Measurements from ENCODE around the gene ZNF77.
"Not testable (repeated sequence)": the region's sequence is repeated elsewhere in the genome, so short reads cannot be mapped to it uniquely, and the experiment has no call there.

The ZNF77 gene

GRCh38 chr19:2926341-2927031 lies 18.3 kb downstream of the ZNF77 start:
- in situ Hi-C loops (cut with MboI; ENCODE audit: low sequenced_read_pairs), result no loop called here

DNA sequence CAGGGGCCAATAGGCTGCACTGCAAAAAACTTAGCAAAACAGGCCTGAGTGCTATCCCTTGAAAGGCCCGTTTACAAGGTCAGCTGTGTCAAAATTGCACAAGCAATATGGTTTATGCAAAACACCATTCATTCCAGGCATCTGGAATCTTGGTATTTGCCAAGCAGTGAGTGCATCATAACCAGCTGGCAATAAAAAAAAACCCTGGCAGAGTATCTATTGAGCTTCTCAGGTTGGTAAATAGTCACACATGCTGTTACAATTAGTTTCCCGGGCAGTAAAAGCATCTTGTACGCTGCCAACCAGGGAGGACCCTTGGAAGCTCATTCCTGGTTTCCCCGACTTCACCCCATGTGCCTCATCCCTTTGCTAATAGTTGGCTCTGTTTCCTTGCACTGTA lies 21.3 kb downstream of the ZNF77 start:
- in situ Hi-C loops (cut with MboI; ENCODE audit: low sequenced_read_pairs), result no loop called here

DNA sequence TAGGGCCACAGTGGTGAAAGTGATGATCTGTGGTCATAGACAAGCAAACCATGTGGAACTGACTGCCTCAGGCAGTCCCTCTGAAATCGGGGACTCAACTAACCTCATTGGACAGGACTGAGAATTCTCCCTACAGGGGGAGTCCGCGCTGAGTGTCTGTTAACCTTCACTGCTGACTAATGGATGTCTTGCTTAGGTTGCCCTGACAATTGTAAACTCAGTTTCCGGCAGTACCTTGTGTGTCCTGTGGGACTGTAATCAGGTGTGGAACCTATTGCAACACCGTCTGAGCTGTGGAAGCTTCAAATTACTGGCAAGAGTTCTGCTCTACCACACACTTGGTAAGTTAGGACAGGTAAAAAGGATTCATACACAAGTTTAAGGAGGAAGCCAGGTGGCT lies 21.8 kb downstream of the ZNF77 start:
- in situ Hi-C loops (cut with MboI; ENCODE audit: low sequenced_read_pairs), result no loop called here

DNA sequence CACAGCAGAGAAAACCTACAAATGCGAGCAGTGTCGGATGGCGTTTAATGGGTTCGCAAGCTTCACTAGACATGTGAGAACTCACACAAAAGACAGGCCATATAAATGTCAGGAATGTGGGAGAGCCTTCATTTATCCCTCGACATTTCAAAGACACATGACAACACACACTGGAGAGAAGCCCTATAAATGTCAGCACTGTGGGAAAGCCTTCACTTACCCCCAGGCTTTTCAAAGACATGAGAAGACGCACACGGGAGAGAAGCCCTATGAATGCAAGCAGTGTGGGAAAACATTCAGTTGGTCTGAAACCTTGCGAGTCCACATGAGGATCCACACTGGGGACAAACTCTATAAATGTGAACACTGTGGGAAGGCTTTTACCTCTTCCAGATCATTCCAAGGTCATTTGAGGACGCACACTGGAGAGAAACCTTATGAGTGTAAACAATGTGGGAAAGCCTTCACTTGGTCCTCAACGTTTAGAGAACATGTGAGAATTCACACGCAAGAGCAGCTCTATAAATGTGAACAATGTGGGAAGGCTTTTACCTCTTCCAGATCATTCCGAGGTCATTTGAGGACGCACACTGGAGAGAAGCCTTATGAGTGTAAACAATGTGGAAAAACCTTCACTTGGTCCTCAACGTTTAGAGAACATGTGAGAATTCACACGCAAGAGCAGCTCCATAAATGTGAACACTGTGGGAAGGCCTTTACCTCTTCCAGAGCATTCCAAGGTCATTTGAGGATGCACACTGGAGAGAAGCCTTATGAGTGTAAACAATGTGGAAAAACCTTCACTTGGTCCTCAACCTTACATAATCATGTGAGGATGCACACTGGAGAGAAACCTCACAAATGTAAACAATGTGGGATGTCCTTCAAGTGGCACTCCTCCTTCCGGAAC lies 27.2 kb downstream of the ZNF77 start:
- in situ Hi-C loops (cut with MboI; ENCODE audit: low sequenced_read_pairs), result no loop called here

DNA sequence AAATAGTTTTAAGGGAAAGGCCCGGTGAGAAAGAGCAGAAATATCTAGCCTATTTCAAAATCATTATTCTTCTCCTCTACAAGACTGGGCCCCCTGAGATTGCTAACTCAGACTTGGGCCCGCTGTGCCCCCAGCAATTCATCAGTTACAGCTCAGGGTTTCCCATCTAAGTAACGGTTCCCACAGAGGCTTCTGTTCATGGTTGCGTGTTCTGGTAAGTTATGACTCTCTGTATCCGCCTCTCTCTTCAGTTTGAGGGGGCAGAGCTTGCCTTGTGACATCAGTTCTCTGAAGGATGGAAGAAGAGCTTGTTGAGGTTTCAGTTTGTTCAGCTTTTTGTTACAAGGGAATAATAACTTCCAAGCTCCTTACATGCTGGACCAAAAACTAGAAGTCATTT lies 32.5 kb downstream of the ZNF77 start:
- in situ Hi-C loops (cut with MboI; ENCODE audit: low sequenced_read_pairs), result no loop called here

DNA sequence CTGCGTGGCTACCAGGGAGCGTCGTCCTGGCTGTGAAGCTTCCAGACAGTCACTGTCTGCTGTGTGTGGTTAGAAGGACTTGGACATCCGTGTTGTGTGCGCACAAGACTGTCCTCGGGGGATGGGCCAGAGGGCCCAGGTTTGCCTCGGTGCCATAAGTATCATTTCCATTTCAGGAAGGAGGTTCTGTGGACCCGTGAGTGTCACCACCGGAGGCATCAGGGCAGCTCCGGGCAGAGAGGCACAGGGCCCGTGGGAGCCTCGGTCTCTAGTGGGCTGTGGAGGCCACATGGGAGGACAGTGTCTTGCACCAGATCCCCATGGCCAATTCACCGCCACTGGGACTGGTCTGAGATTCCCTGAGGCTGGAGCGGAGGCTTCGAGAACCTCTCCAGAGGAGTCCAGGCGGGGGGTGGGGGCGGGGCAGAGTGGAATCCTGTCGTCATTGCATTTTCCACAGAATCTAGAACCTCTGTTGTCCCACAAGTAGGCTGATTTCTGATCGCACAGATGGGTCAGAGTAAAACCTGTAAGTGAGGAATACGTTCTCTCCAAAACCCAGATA lies 38.1 kb downstream of the ZNF77 start:
- in situ Hi-C loops (cut with MboI; ENCODE audit: low sequenced_read_pairs), result no loop called here

GRCh38 chr19:2905918-2906519 lies 38.8 kb downstream of the ZNF77 start:
- in situ Hi-C loops (cut with MboI; ENCODE audit: low sequenced_read_pairs), result no loop called here

DNA sequence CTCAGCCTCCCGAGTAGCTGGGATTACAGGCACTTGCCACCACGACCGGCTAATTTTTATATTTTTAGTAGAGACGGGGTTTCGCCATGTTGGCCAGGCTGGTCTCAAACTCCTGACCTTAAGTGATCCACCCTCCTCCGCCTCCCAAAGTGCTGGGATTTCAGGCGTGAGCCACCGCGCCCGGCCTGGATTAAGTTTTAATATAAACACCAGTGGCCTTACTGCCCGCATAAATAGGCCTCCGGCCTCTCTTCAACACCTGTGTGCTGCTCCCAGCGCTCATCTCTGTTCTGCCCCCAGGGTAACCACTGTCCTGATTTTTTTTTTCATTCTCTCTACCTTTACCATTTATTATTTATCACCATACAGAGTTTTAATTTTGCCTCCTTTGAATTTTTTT lies 41.4 kb downstream of the ZNF77 start:
- in situ Hi-C loops (cut with MboI; ENCODE audit: low sequenced_read_pairs), result not testable (repeated sequence)

GRCh38 chr19:2902590-2903218 lies 42.1 kb downstream of the ZNF77 start:
- in situ Hi-C loops (cut with MboI; ENCODE audit: low sequenced_read_pairs), result no loop called here

DNA sequence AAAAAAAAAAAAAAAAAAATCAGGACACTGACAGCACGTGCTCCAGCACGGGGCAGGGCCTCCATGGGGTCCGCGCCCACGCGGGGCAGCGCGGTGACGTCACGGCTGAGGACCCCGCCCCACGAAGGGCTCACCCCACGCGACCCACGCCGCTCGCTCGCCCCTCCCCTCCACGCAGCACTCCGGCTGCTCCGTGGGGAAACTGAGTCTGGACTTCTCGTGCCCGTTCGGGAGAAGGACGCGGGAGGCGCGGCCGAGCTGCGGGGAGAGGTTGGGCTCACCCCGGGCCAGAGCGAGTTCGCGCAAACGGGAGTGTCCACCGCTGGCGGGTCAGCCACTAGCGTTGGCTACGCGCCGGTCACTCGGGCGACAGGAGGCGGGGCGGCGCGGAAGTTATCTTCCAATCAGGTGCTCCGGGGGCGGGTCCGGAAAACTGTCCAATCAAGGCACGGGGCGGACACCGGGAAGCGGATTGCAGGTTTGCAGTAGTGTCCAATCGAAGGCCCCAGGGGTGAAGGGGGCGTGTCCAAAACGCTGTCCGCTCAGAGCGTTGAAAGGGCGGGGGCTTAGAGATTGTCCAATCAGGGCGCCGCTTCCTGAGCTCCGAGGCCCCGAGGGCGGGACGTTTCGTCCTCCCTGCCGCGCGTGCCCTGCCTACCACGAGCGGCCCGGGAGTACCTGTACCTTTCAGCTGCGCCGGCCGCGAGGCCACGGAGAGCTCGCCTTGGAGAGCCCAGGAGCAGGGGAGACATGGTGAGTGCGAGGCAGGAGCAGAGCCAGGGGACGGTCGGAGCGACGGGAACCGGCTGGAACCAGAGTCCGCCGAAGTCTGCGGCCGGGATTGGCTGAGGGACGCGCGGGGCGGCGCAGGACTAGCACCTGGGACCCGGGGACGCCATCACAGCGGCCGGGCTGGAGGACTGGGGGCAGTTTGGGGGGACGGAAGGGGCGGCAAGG lies 44.2 kb downstream of the ZNF77 start, which contains the start of gene ZNF57:
TSS of gene ZNF57 (plus strand) at position 633 of the 957 bp plus-strand sequence. CDS start at position 751, 118 bp downstream.
- in situ Hi-C loops (cut with MboI; ENCODE audit: low sequenced_read_pairs), result no loop called here

GRCh38 chr19:2896694-2897093 lies 48.1 kb downstream of the ZNF77 start:
- in situ Hi-C loops (cut with MboI; ENCODE audit: low sequenced_read_pairs), result no loop called here

- in situ Hi-C loops (cut with MboI; ENCODE audit: low sequenced_read_pairs), result not testable (repeated sequence)
Measured at GRCh38 chr19:2890531-2890930, 54.2 kb downstream of the ZNF77 start.

GRCh38 chr19:2888731-2889224 lies 56.0 kb downstream of the ZNF77 start:
- in situ Hi-C loops (cut with MboI; ENCODE audit: low sequenced_read_pairs), result no loop called here

GRCh38 chr19:2887391-2887914 lies 57.3 kb downstream of the ZNF77 start:
- in situ Hi-C loops (cut with MboI; ENCODE audit: low sequenced_read_pairs), result no loop called here

DNA sequence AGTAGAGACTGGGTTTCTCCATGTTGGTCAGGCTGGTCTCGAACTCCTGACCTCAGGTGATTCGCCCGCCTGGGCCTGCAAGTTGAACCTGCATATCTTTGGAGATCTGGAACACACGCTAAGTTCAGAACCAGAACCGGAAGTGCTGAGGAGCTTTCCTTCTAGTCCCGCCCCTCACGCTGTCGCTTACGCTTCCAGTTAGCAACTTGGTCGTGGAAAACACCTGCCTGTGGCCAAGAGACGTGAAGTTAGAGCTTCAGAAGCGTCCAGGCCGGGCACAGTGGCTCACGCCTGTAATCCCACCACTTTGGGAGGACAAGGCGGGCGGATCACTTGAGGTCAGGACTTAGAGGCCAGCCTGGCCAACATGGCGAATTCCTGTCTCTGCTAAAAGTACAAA lies 59.0 kb downstream of the ZNF77 start:
- in situ Hi-C loops (cut with MboI; ENCODE audit: low sequenced_read_pairs), result no loop called here

- in situ Hi-C loops (cut with MboI; ENCODE audit: low sequenced_read_pairs), result no loop called here
Measured at GRCh38 chr19:2883686-2884439, 60.9 kb downstream of the ZNF77 start.

Measured in HL-60/S4 treated with retinoic acid at 250 ng/mL for 4 days and 3 days (cell line).